ENCODE data around the gene VSIG2. TPM values are rescaled to one million over a fixed set of nuclear protein-coding genes. Genes with fewer than 3 reads are reported as not detected.

VSIG2 gene
- total RNA-seq, 4 donors from 2014 or later = 1.9 to 2.2 TPM; not detected in 2

GRCh38 chr11:124753205-124753604, 1.1 kb upstream of the VSIG2 start:
- TF ChIP-seq POLR2A (IDR thresholded peaks at IDR 0.05) (no peak), CTCF (IDR thresholded peaks at IDR 0.05) (no peak)
- H3K9me3 ChIP-seq = no peaks in the 10 kb centered on the region
- DNase-seq = no peak
- H3K4me3 ChIP-seq = no peak overlapping the region
- intact Hi-C loops (cut with DNase I; ENCODE audit: low total_unique reads) = no loop called here
- H3K27ac ChIP-seq = no peak overlapping the region
- peaks cover 0 to 19% of the 10 kb centered on the region in 2 donors for H3K27me3 ChIP-seq
- H3K36me3 ChIP-seq = no peaks in the 10 kb centered on the region
- peaks cover 0 to 1% of the 10 kb centered on the region in 2 donors for H3K4me1 ChIP-seq

GRCh38 chr11:124752471-124753102, 532 bp upstream of the VSIG2 start:
- intact Hi-C loops (cut with DNase I; ENCODE audit: low total_unique reads) = no loop called here
- Histone ChIP-seq H3K36me3 (no peaks in the 10 kb centered on the region), H3K4me3 (no peak overlapping the region)

GRCh38 chr11:124751391-124751740, 689 bp downstream of the VSIG2 start:
- Histone ChIP-seq H3K27me3 (peaks cover 6 to 14% of the 10 kb centered on the region in 2 donors), H3K4me1 (no peaks in the 10 kb centered on the region), H3K27ac (no peak overlapping the region), H3K4me3 (no peak overlapping the region), H3K9me3 (no peaks in the 10 kb centered on the region), H3K36me3 (no peaks in the 10 kb centered on the region)
- intact Hi-C loops (cut with DNase I; ENCODE audit: low total_unique reads) = no loop called here
- DNase-seq = no peak
- TF ChIP-seq POLR2A (IDR thresholded peaks at IDR 0.05) (no peak), CTCF (IDR thresholded peaks at IDR 0.05) (no peak)

More at GRCh38 chr11:124752471-124753102, 532 bp upstream of the VSIG2 start:
- Histone ChIP-seq H3K9me3 (no peaks in the 10 kb centered on the region), H3K27ac (no peak overlapping the region), H3K27me3 (peaks cover 0 to 18% of the 10 kb centered on the region in 2 donors), H3K4me1 (no peaks in the 10 kb centered on the region)
- no peak for DNase-seq
- TF ChIP-seq POLR2A (IDR thresholded peaks at IDR 0.05) (no peak), CTCF (IDR thresholded peaks at IDR 0.05) (no peak)

- H3K27ac ChIP-seq = peak overlapping the region in 1 of 2 donors; percentile 21
- H3K4me1 ChIP-seq = no peaks in the 10 kb centered on the region
- H3K9me3 ChIP-seq = no peaks in the 10 kb centered on the region
- no peak for DNase-seq
- intact Hi-C loops (cut with DNase I; ENCODE audit: low total_unique reads) = no loop called here
- H3K27me3 ChIP-seq = peaks cover 6 to 24% of the 10 kb centered on the region in 2 donors
- no peak overlapping the region for H3K4me3 ChIP-seq
- TF ChIP-seq POLR2A (IDR thresholded peaks at IDR 0.05) (no peak), CTCF (IDR thresholded peaks at IDR 0.05) (no peak)
- H3K36me3 ChIP-seq = no peaks in the 10 kb centered on the region
Observed at GRCh38 chr11:124749912-124750311, 2.1 kb downstream of the VSIG2 start.

GRCh38 chr11:124748481-124749343, 3.3 kb downstream of the VSIG2 start:
- DNase-seq = peak in 1 of 2 donors; percentile 57
- H3K36me3 ChIP-seq = no peaks in the 10 kb centered on the region
- H3K4me3 ChIP-seq = no peak overlapping the region
- TF ChIP-seq CTCF (IDR thresholded peaks at IDR 0.05) (no peak), POLR2A (IDR thresholded peaks at IDR 0.05) (no peak)
- no peaks in the 10 kb centered on the region for H3K9me3 ChIP-seq
- intact Hi-C loops (cut with DNase I; ENCODE audit: low total_unique reads) = no loop called here
- H3K4me1 ChIP-seq = no peaks in the 10 kb centered on the region
- H3K27ac ChIP-seq = peak overlapping the region in 1 of 2 donors; percentile 36
- peaks cover 6 to 24% of the 10 kb centered on the region in 2 donors for H3K27me3 ChIP-seq

Data from uterus (tissue), 4 donors.